Natural killer cell (primary cell): ENCODE data around the gene CPNE8. TPM values are rescaled to one million over a fixed set of nuclear protein-coding genes. Genes with fewer than 3 reads are reported as not detected.

Experiments
- ATAC-seq, 3 donors: fragments of 150-1000 bp in 2 of 3; fragments of 200-7000 bp in 1 of 3; cut with Tn5 transposase; 1 replicate in 1 of 3; 2 replicates in 2 of 3; pipeline ENCODE4 v1.10.0; 2021; ENCODE audit warnings: mild to moderate bottlenecking in 2 of 3, moderate library complexity in 2 of 3
- DNase-seq, 2 donors: peaks; one replicate each; pipeline versions ENCODE4 v3.0.0 to v3.0.0-alpha.2; 2013 to 2021; ENCODE audit warnings: mixed read lengths in 1 of 2
- H3K27ac ChIP-seq: one replicate; pipeline ENCODE4 v1.5.1; 2013; ENCODE audit warnings: mild to moderate bottlenecking, low read length
- H3K27me3 ChIP-seq: one replicate; pipeline ENCODE4 v1.6.1; 2013; ENCODE audit warnings: low read length; ENCODE audit not compliant: control insufficient read depth, insufficient read depth
- H3K36me3 ChIP-seq: one replicate; pipeline ENCODE4 v1.6.1; 2013; ENCODE audit warnings: low read length; ENCODE audit not compliant: control insufficient read depth, insufficient read depth
- H3K4me1 ChIP-seq: one replicate; pipeline ENCODE4 v1.6.1; 2013; ENCODE audit warnings: low read length; ENCODE audit not compliant: control insufficient read depth, insufficient read depth
- H3K4me3 ChIP-seq: one replicate; pipeline ENCODE4 v1.5.1; 2013; ENCODE audit warnings: low read length
- H3K9me3 ChIP-seq: one replicate; pipeline ENCODE4 v1.6.1; 2013; ENCODE audit warnings: low read length; ENCODE audit not compliant: control insufficient read depth, insufficient read depth
- H3K27ac Mint-ChIP-seq, 2 donors: one replicate each; pipeline ENCODE4 v1.8.0; 2022; ENCODE audit warnings: mild to moderate bottlenecking in 2 of 2, mixed read lengths in 2 of 2, moderate library complexity in 1 of 2
- H3K27me3 Mint-ChIP-seq, 2 donors: one replicate each; pipeline ENCODE4 v1.8.0; 2022; ENCODE audit warnings: low read depth in 2 of 2, mixed read lengths in 2 of 2
- H3K36me3 Mint-ChIP-seq: one replicate; pipeline ENCODE4 v1.8.0; 2022; ENCODE audit warnings: mixed read lengths
- H3K4me1 Mint-ChIP-seq, 2 donors: one replicate each; pipeline ENCODE4 v1.8.0; 2022; ENCODE audit warnings: mixed read lengths in 2 of 2
- H3K4me3 Mint-ChIP-seq: one replicate; pipeline ENCODE4 v1.8.0; 2022; ENCODE audit warnings: mild to moderate bottlenecking, moderate library complexity, mixed read lengths
- H3K9me3 Mint-ChIP-seq, 2 donors: one replicate each; pipeline ENCODE4 v1.8.0; 2022; ENCODE audit warnings: mixed read lengths in 2 of 2
- WGBS: methylation state at CpG from one replicate; pipeline ENCODE4 v1.1.7; 2013; ENCODE audit warnings: missing lambda C conversion rate; ENCODE audit not compliant: insufficient coverage; 5-methylcytosine and 5-hydroxymethylcytosine counted together
- intact Hi-C: fragments of 100-400 bp; cut with micrococcal nuclease; formaldehyde crosslinking; loops from one replicate; pipeline ENCODE4 v1.14.2; 2022
- total RNA-seq, 4 donors: library from RNA; stranded (reverse); fragments of 120-200 nt in 1 of 4; gene quantifications; one replicate each; pipeline versions ENCODE4 v1.2.3 to v1.2.4, GENCODE V29; 2013 to 2022
- TF ChIP-seq, protein P1 (sequence below): fragments of 200-600 bp; IDR thresholded peaks from one replicate; pipeline ENCODE4 v1.8.0; 2022; ENCODE audit warnings: antibody characterized with exemption

The CPNE8 gene
- total RNA-seq, 3 donors from 2014 or later (not counting 1 experiment from before 2014, with no cell fraction given): 6.1 to 8.1 (median 7.9) TPM

DNA sequence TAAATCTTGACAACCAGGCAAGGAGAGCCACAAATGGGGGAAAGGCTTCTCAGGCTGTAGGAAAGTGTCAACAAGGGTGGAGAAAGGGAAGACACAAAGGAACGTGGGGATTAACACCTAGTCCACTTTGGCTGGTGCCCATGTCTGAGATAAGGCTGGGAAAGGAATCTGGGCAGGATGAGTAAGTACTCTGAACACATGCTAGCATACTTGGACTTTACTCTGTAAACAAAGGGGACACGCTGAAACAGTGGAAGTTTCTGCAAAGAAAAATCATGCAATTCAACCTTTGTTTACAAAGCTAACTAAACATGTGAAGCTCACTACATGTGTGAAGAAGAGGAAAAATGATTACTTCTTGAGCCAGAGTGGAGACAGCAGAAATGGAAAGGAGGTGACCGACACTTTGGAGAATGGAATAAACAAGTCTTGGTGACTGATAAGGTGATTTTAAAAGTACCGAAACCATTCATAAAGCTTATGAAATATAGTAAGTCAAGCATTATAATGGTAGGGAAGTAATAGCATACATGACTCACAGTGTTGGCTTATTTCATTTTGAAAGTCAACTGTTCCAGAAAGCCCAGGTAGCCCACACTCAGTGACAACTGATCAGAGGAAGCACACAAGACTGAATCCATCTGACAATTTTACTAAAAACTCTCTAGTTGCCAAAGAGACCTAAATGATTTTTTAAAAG, 13.2 kb downstream of the CPNE8 start:
- H3K9me3 ChIP-seq: no peaks in the 10 kb centered on the region
- no peak overlapping the region for H3K4me3 Mint-ChIP-seq
- DNase-seq (no peak), ATAC-seq (no peak)
- H3K36me3 Mint-ChIP-seq: no peaks in the 10 kb centered on the region
- no peaks in the 10 kb centered on the region for H3K27me3 ChIP-seq
- 88% methylated on average over 4 of the region's 4 CpGs for WGBS
- intact Hi-C loops: no loop called here
- no peaks in the 10 kb centered on the region for H3K36me3 ChIP-seq
- H3K4me1 ChIP-seq: no peaks in the 10 kb centered on the region
- peaks cover 11 to 33% of the 10 kb centered on the region in 2 donors for H3K4me1 Mint-ChIP-seq
- H3K9me3 Mint-ChIP-seq: no peaks in the 10 kb centered on the region
- TF ChIP-seq, protein P1, sequence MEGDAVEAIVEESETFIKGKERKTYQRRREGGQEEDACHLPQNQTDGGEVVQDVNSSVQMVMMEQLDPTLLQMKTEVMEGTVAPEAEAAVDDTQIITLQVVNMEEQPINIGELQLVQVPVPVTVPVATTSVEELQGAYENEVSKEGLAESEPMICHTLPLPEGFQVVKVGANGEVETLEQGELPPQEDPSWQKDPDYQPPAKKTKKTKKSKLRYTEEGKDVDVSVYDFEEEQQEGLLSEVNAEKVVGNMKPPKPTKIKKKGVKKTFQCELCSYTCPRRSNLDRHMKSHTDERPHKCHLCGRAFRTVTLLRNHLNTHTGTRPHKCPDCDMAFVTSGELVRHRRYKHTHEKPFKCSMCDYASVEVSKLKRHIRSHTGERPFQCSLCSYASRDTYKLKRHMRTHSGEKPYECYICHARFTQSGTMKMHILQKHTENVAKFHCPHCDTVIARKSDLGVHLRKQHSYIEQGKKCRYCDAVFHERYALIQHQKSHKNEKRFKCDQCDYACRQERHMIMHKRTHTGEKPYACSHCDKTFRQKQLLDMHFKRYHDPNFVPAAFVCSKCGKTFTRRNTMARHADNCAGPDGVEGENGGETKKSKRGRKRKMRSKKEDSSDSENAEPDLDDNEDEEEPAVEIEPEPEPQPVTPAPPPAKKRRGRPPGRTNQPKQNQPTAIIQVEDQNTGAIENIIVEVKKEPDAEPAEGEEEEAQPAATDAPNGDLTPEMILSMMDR: no peak
- H3K27ac Mint-ChIP-seq: no peak overlapping the region
- no peaks in the 10 kb centered on the region for H3K27me3 Mint-ChIP-seq
- H3K27ac ChIP-seq: no peak overlapping the region
- no peak overlapping the region for H3K4me3 ChIP-seq

DNA sequence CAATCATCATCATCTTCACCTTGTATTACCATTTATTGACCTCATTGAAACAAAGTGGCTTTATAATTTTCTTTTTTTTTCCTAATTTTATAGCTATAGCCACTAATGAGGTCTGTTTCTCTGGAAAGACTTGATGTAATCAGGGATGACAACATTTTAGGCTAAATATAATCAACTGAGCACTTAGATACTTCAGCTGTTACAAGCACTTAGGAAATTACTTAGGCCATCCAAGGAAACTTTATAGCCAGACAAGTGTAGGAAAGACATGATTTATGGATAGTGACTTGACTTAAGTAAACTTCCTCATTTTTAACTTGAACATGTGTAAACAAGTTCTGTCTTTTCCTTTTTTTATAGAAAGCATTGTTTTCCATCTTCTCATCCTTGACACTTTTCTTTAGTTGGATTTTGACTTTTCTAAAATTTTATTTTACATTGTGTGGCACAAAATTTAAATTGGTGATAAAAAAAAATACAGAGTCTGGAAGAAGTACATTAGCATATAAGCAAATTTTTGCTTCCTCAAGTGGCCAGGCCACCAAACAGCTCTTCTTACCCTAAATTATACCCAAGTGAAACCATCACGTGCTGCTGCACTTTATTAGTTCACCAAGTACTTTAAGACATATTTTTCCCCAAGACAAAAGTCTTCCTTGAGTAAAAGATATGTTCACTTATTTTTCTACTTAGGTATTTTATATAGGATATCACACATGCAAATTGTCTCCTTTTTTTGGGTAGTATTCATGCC, 15.1 kb downstream of the CPNE8 start:
- intact Hi-C loops: no loop called here

DNA sequence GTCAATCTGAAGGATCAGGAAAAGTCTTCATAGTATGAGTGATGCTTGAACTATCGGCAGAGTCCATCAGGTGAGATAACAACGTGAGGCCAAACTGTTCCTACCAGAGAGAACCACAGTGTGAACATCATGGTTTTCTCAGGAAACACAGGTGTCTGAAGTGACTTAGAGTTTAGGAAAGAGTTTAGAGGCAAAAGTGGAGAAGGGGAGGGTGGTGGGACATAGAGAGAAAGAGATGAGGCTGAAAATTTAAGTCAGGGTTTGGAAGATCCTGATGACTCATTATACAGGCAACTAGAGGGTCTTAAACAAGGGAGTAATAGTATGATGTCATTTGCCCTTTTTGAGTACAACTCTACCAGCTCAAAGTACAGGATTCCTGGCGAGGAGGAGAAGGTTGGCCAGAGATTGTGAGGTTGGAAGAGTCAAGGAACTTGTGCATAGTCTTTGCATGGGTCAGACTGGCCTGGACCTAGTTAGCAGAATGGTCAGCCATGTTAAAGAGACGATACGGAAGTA, 16.0 kb downstream of the CPNE8 start:
- H3K27ac Mint-ChIP-seq: no peak overlapping the region

More for the DNA sequence above, 15.1 kb downstream of the CPNE8 start:
- H3K4me3 ChIP-seq: no peak overlapping the region
- no peaks in the 10 kb centered on the region for H3K27me3 ChIP-seq
- no peaks in the 10 kb centered on the region for H3K9me3 ChIP-seq
- H3K9me3 Mint-ChIP-seq: no peaks in the 10 kb centered on the region
- H3K4me3 Mint-ChIP-seq: no peak overlapping the region
- DNase-seq (no peak), ATAC-seq (no peak)
- TF ChIP-seq, protein P1: no peak
- no peaks in the 10 kb centered on the region for H3K4me1 ChIP-seq
- no peaks in the 10 kb centered on the region for H3K36me3 Mint-ChIP-seq
- no peaks in the 10 kb centered on the region for H3K27me3 Mint-ChIP-seq
- WGBS: 25% methylated on average over 1 of the region's 1 CpG
- H3K27ac Mint-ChIP-seq: no peak overlapping the region
- no peaks in the 10 kb centered on the region for H3K36me3 ChIP-seq
- no peak overlapping the region for H3K27ac ChIP-seq
- H3K4me1 Mint-ChIP-seq: peaks cover 18 to 33% of the 10 kb centered on the region in 2 donors

More for the DNA sequence above, 16.0 kb downstream of the CPNE8 start:
- no peak overlapping the region for H3K4me3 Mint-ChIP-seq
- H3K9me3 Mint-ChIP-seq: no peaks in the 10 kb centered on the region
- WGBS: 71% methylated on average over 5 of the region's 5 CpGs
- Histone ChIP-seq H3K4me3 (no peak overlapping the region), H3K9me3 (no peaks in the 10 kb centered on the region), H3K27ac (no peak overlapping the region), H3K27me3 (no peaks in the 10 kb centered on the region), H3K4me1 (no peaks in the 10 kb centered on the region), H3K36me3 (no peaks in the 10 kb centered on the region)
- ATAC-seq (no peak), DNase-seq (no peak)
- no peaks in the 10 kb centered on the region for H3K36me3 Mint-ChIP-seq
- H3K4me1 Mint-ChIP-seq: peaks cover 18 to 33% of the 10 kb centered on the region in 2 donors
- H3K27me3 Mint-ChIP-seq: no peaks in the 10 kb centered on the region
- intact Hi-C loops: no loop called here
- TF ChIP-seq, protein P1: no peak
